Panc1 (cell line): ENCODE results near the gene SMAD7. TPM values are rescaled to one million over a fixed set of nuclear protein-coding genes. Genes with fewer than 3 reads are reported as not detected.

ENCODE experiments used
- ATAC-seq: fragments of 200-7000 bp; cut with Tn5 transposase; 2 replicates; pipeline ENCODE4 v1.9.1; 2020; ENCODE audit warnings: mild to moderate bottlenecking, moderate library complexity
- Bru-seq: library from RNA; stranded (reverse); fragments of 400-500 nt; gene quantifications from one replicate; lab custom pipeline; 2021; lab: Mats Ljungman, UMichigan
- BruChase-seq, 2 experiments: library from RNA; stranded (reverse); fragments of 400-500 nt; gene quantifications; one replicate each; lab custom pipeline; 2021; lab: Mats Ljungman, UMichigan
- BruUV-seq: library from RNA; stranded (reverse); fragments of 400-500 nt; replicated peaks from 2 replicates; lab custom pipeline; 2021; lab: Mats Ljungman, UMichigan
- CTCF ChIA-PET: fragments of 300-600 bp; sonication (Branson Sonifier 250); formaldehyde crosslinking; loops from one replicate; lab custom pipeline; 2022; ENCODE audit warnings: antibody characterized with exemption; lab: Charles Lee
- POLR2A ChIA-PET: fragments of 300-600 bp; sonication (Branson Sonifier 250); formaldehyde crosslinking; loops from one replicate; lab custom pipeline; 2022; ENCODE audit warnings: antibody characterized with exemption; lab: Charles Lee
- DNase-seq: peaks from one replicate; pipeline ENCODE4 v3.0.0-alpha.2; 2010; ENCODE audit warnings: low read depth, low spot score
- H3K27ac ChIP-seq: 2 replicates; pipeline ENCODE4 v1.5.1; 2011; ENCODE audit warnings: mild to moderate bottlenecking, low read length, inconsistent platforms
- H3K27me3 ChIP-seq: fragments of 200-500 bp; sonication (Bioruptor generic); 2 replicates; pipeline ENCODE4 v1.6.0; 2014; ENCODE audit warnings: low read length, inconsistent platforms; ENCODE audit not compliant: control insufficient read depth, insufficient read depth
- H3K36me3 ChIP-seq: fragments of 200-500 bp; sonication (Bioruptor generic); 2 replicates; pipeline ENCODE4 v1.5.1; 2014; ENCODE audit warnings: inconsistent platforms, mild to moderate bottlenecking, low read length, moderate library complexity; ENCODE audit not compliant: control insufficient read depth, insufficient read depth
- H3K4me1 ChIP-seq: 2 replicates; pipeline ENCODE4 v1.5.1; 2011; ENCODE audit warnings: inconsistent platforms, mild to moderate bottlenecking, low read length, moderate library complexity; ENCODE audit not compliant: control insufficient read depth, insufficient read depth
- H3K4me3 ChIP-seq, 2 experiments: 2 replicates each; pipeline ENCODE4 v1.5.1; 2011 to 2012; ENCODE audit warnings: low read depth in 2 of 2, low read length in 2 of 2, mild to moderate bottlenecking in 2 of 2, inconsistent platforms in 1 of 2, moderate library complexity in 1 of 2
- H3K9me3 ChIP-seq: fragments of 200-500 bp; sonication (Bioruptor generic); 2 replicates; pipeline ENCODE4 v1.5.1; 2014; ENCODE audit warnings: low read depth, mild to moderate bottlenecking, inconsistent platforms, low read length, moderate library complexity; ENCODE audit not compliant: control insufficient read depth, insufficient read depth
- CTCF ChIP-seq: fragments of 450-650 bp; IDR thresholded peaks from 2 replicates; pipeline ENCODE4 v1.5.1; 2017; ENCODE audit warnings: mild to moderate bottlenecking
- POLR2AphosphoS5 ChIP-seq: IDR thresholded peaks from 2 replicates; pipeline ENCODE4 v1.6.1; 2012; ENCODE audit warnings: mild to moderate bottlenecking, low read depth, low read length, moderate library complexity
- REST ChIP-seq, 2 experiments: IDR thresholded peaks; 2 replicates each; pipeline ENCODE4 v1.6.1; 2011 to 2012; ENCODE audit warnings: low read depth in 2 of 2, control low read depth in 1 of 2, low read length in 1 of 2, mild to moderate bottlenecking in 1 of 2, moderate library complexity in 1 of 2; ENCODE audit not compliant: insufficient read depth in 1 of 2
- SIN3A ChIP-seq: IDR thresholded peaks from 2 replicates; pipeline ENCODE4 v1.6.1; 2012; ENCODE audit warnings: low read depth, mild to moderate bottlenecking, low read length, moderate library complexity, borderline replicate concordance; ENCODE audit not compliant: insufficient read depth
- TCF7L2 ChIP-seq: IDR thresholded peaks from 2 replicates; pipeline ENCODE4 v1.6.1; 2011; ENCODE audit warnings: mild to moderate bottlenecking, low read depth, low read length, inconsistent platforms
- in situ Hi-C: cut with HindIII; loops from 2 replicates; pipeline ENCODE4 v1.10.0; 2016; ENCODE audit warnings: low sequenced_read_pairs, low pct_unique_long_range_greater_than_20kb
- intact Hi-C: fragments of 100-400 bp; cut with micrococcal nuclease; formaldehyde crosslinking; loops from one replicate; pipeline ENCODE4 v1.10.0; 2022; ENCODE audit not compliant: unreplicated experiment
- long read RNA-seq: library from polyadenylated mRNA; unstranded; transcript quantifications from one replicate; pipeline ENCODE4 v2.0.0, GENCODE V29; 2021; ENCODE audit not compliant: unreplicated experiment
- polyA plus RNA-seq: library from polyadenylated mRNA; unstranded; fragments of >200 nt; gene quantifications from one replicate; pipeline ENCODE4 v1.2.1, GENCODE V29; 2012; ENCODE audit warnings: missing spikeins; ENCODE audit not compliant: insufficient read length
- total RNA-seq: library from RNA; stranded (reverse); gene quantifications from one replicate; pipeline ENCODE4 v1.2.1, GENCODE V29; 2021; ENCODE audit not compliant: unreplicated experiment

The SMAD7 gene
- total RNA-seq (21.3 TPM), Bru-seq, nascent RNA (percentile 87 among the genes with signal in this experiment), BruChase-seq, experiment 1, labeled RNA remaining after a 2-hour chase (percentile 74 among the genes with signal in this experiment), BruChase-seq, experiment 2, labeled RNA remaining after a 6-hour chase (percentile 70 among the genes with signal in this experiment)
- 14.5 TPM for polyA plus RNA-seq
- long read RNA-seq, full-length matches to known transcripts, result 35 of 41 reads
- long read RNA-seq, partial matches to known transcripts, result 6 of 41 reads
- long read RNA-seq, other reads (novel, unspliced or antisense), result 0 of 41 reads

GRCh38 chr18:48950536-48951447 lies at the start of gene SMAD7:
Gene SMAD7, minus strand, starts transcription at chr18:48950965. Its CDS starts 541 bp downstream, at chr18:48950424.
- peaks cover 22% of the 10 kb centered on the region for H3K4me1 ChIP-seq
- no peak for TF ChIP-seq SIN3A
- no peak for TF ChIP-seq TCF7L2
- TF ChIP-seq POLR2AphosphoS5, result no peak
- TF ChIP-seq CTCF, result no peak
- TF ChIP-seq REST (IDR thresholded peaks at IDR 0.05; ENCODE audit: insufficient read depth in 1 of 2, low read depth in 2 of 2, low read length in 1 of 2), result no peak
- TSS peak; percentile 68 for BruUV-seq

GRCh38 chr18:48999569-48999968 lies 48.8 kb upstream of the SMAD7 start:
- in situ Hi-C loops (no loop called here), intact Hi-C loops (no loop called here)
- Histone ChIP-seq H3K36me3 (no peaks in the 10 kb centered on the region), H3K4me1 (peaks cover 20% of the 10 kb centered on the region), H3K9me3 (no peaks in the 10 kb centered on the region), H3K27ac (no peak overlapping the region), H3K4me3 (no peak overlapping the region), H3K27me3 (no peaks in the 10 kb centered on the region)
- DNase-seq (no peak), ATAC-seq (no peak)
- CTCF ChIA-PET, result no interaction called here
- no TSS peak for BruUV-seq
- POLR2A ChIA-PET, result no interaction called here
- no peak for TF ChIP-seq POLR2AphosphoS5
- TF ChIP-seq CTCF, result no peak
- TF ChIP-seq SIN3A, result no peak
- no peak for TF ChIP-seq TCF7L2
- TF ChIP-seq REST (IDR thresholded peaks at IDR 0.05; ENCODE audit: insufficient read depth in 1 of 2, low read depth in 2 of 2, low read length in 1 of 2), result no peak

More at GRCh38 chr18:48950536-48951447, at the start of gene SMAD7:
- intact Hi-C loops, result loop anchor here (5.0 kb wide), 1 partner anchor 227 kb away; no protein-coding TSS in a partner anchor
- DNase-seq (no peak), ATAC-seq (no peak)
- H3K4me3 ChIP-seq, result peak within 1 kb of the TSS; percentile 81 to 94
- H3K27ac ChIP-seq, result peak within 1 kb of the TSS; percentile 91
- no peaks in the 10 kb centered on the region for H3K9me3 ChIP-seq
- in situ Hi-C loops, result no loop called here
- H3K27me3 ChIP-seq, result no peaks in the 10 kb centered on the region
- ChIA-PET CTCF (interaction anchor here (0.6 kb wide), 1 partner anchor 12 kb away, joined by 4 read pairs; no protein-coding TSS in a partner anchor), POLR2A (interaction anchor here (0.6 kb wide), 1 partner anchor 92 kb away, joined by 4 read pairs; no protein-coding TSS in a partner anchor)
- peaks cover 2% of the 10 kb centered on the region; the same call in 1 of the 2 replicates for H3K36me3 ChIP-seq
